Gastrocnemius medialis (tissue), 4 donors: Measurements from ENCODE around the gene MS4A15.

Source experiments
- POLR2A ChIP-seq, 2 donors: fragments of 450-650 bp; IDR thresholded peaks; one replicate each; pipeline ENCODE4 v1.6.1; 2017; ENCODE audit warnings: antibody characterized with exemption in 2 of 2, mild to moderate bottlenecking in 2 of 2, moderate library complexity in 2 of 2
- TF ChIP-seq, protein P1 (sequence below), 5 experiments: fragments of 450-650 bp in 3 of 5; fragments of 200-600 bp in 2 of 5; sonication (generic) in 2 of 5; IDR thresholded peaks in 4 of 5; conservative IDR thresholded peaks in 1 of 5; 1 replicate in 4 of 5; 2 replicates in 1 of 5; pipeline ENCODE4 v1.5.1; 2016 to 2019; ENCODE audit warnings: antibody characterized with exemption in 5 of 5, mild to moderate bottlenecking in 3 of 5, moderate library complexity in 3 of 5

DNA sequence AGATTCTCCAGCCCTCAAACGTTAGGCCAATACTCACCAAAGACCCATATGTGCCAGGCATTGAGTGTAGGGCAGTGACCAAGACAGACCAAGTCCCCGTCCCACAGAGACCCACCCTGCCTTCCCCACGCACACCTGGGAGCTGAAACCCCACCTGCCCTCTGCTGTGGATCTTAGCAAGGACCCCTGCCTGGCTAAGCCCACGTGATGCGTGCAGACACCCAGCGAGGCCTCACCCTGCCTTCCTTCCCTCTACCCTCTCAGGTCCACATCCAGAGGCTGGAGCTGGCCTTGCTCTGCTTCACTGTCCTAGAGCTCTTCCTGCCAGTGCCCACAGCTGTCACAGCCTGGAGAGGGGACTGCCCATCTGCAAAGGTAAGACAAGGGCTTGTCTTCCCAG is 38.6 kb downstream of the MS4A15 start:
- TF ChIP-seq, protein P1, sequence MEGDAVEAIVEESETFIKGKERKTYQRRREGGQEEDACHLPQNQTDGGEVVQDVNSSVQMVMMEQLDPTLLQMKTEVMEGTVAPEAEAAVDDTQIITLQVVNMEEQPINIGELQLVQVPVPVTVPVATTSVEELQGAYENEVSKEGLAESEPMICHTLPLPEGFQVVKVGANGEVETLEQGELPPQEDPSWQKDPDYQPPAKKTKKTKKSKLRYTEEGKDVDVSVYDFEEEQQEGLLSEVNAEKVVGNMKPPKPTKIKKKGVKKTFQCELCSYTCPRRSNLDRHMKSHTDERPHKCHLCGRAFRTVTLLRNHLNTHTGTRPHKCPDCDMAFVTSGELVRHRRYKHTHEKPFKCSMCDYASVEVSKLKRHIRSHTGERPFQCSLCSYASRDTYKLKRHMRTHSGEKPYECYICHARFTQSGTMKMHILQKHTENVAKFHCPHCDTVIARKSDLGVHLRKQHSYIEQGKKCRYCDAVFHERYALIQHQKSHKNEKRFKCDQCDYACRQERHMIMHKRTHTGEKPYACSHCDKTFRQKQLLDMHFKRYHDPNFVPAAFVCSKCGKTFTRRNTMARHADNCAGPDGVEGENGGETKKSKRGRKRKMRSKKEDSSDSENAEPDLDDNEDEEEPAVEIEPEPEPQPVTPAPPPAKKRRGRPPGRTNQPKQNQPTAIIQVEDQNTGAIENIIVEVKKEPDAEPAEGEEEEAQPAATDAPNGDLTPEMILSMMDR (IDR thresholded peaks at IDR 0.05 in 4 of 5, conservative IDR thresholded peaks at IDR 0.05 in 1 of 5): no peak
- no peak for TF ChIP-seq POLR2A (IDR thresholded peaks at IDR 0.05)
